Fibroblast of the aortic adventitia (primary cell): Measurements from ENCODE around the gene PPARG. TPM values are rescaled to one million over a fixed set of nuclear protein-coding genes. Genes with fewer than 3 reads are reported as not detected.
"Not testable (repeated sequence)": the region's sequence is repeated elsewhere in the genome, so short reads cannot be mapped to it uniquely, and the experiment has no call there.

ENCODE experiments used
- DNase-seq: peaks from one replicate; pipeline ENCODE4 v3.0.0-alpha.2; 2010; ENCODE audit warnings: low read depth
- H3K4me3 ChIP-seq: 2 replicates; pipeline ENCODE4 v1.5.1; 2011; ENCODE audit warnings: low read depth, mild to moderate bottlenecking, control low read depth, low read length, moderate library complexity
- CTCF ChIP-seq: IDR thresholded peaks from 2 replicates; pipeline ENCODE4 v1.5.1; 2011; ENCODE audit warnings: mild to moderate bottlenecking, low read length, control low read depth, inconsistent platforms; ENCODE audit not compliant: insufficient read depth
- total RNA-seq: library from RNA; depleted of rRNA; stranded (reverse); fragments of >200 nt; gene quantifications from 2 replicates; pipeline ENCODE4 v1.2.3, GENCODE V29; 2012; ENCODE audit warnings: low replicate concordance

PPARG gene
- total RNA-seq, 1 donor, result 39.4 TPM

GRCh38 chr3:12456441-12456840 lies 167.6 kb downstream of the PPARG start:
- TF ChIP-seq CTCF, result no peak
- H3K4me3 ChIP-seq, result no peak overlapping the region
- DNase-seq, result no peak

- H3K4me3 ChIP-seq, result not testable (repeated sequence)
Observed at GRCh38 chr3:12457380-12457779, 168.5 kb downstream of the PPARG start.

DNA sequence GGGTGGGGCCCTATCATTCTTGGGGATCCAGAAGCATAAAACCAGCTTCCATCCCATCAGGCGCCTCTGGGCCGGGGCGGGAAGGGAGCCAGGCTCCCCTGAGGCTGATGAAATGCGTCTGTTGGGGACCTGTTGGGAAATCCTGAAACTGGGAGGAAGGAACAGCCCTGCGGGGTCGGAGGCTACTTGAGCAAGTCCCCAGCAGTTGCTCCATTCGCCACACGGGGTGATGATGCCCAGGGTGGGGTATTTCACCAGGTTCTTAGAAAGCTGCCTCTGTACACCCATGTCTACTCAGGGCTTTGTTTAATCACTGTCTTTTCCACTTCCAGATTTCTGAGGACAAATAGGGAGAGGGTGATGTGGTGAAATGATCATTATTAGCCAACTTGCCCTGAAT lies 170.0 kb downstream of the PPARG start:
- H3K4me3 ChIP-seq, result no peak overlapping the region
- peak; percentile 4 for TF ChIP-seq CTCF
- no peak for DNase-seq

More at GRCh38 chr3:12457380-12457779, 168.5 kb downstream of the PPARG start:
- not testable (repeated sequence) for DNase-seq

DNA sequence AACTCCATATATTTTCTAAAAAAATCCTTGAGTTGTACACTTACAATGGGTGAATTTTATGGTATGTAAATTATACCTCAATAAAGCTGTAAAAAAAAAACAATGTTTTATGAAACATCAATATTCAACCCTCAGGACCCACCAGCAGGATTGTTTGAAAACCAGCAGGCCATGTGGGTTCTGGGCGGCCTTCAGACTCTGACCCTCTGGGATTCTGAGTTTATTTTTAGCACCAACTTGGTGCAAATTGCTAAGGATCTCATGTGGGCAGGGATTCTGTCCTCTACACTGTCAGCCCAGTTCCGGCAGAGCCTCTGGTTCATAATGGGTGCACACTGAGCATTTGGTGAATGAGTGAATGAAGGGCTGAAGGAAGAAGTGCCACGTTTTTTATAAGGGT lies 171.3 kb downstream of the PPARG start:
- no peak for TF ChIP-seq CTCF
- DNase-seq, result no peak
- H3K4me3 ChIP-seq, result no peak overlapping the region

GRCh38 chr3:12461097-12461649 lies 172.3 kb downstream of the PPARG start:
- DNase-seq, result no peak
- no peak for TF ChIP-seq CTCF
- no peak overlapping the region for H3K4me3 ChIP-seq

GRCh38 chr3:12462159-12462947 lies 173.5 kb downstream of the PPARG start:
- no peak for DNase-seq
- no peak for TF ChIP-seq CTCF
- H3K4me3 ChIP-seq, result no peak overlapping the region

DNA sequence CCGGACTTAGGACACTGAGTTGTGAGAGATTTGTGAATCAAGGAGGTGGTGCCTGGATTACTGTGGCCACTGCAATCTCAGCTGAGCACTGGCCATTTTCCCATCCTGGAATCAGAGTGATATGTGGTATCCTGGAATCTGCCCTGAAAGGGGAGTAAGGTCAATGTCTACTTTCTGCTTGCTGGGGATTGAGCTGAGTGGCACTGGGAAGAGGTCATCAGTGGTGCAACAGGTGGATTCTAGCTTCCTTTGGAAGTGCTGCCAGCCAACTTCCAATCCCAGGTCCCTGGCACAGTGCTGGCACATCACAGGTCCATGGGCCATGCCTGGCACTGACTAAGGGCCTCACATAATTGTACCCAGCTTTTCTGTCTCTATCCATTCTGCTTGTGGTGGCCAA lies 174.8 kb downstream of the PPARG start:
- H3K4me3 ChIP-seq, result no peak overlapping the region
- DNase-seq, result no peak
- no peak for TF ChIP-seq CTCF
